Endothelial cell of umbilical vein (primary cell): ENCODE results near the gene ICA1L. TPM values are rescaled to one million over a fixed set of nuclear protein-coding genes. Genes with fewer than 3 reads are reported as not detected.

Experiments used
- BruUV-seq: library from RNA; stranded (reverse); fragments of 400-500 nt; replicated peaks from 2 replicates; lab custom pipeline; 2021; lab: Mats Ljungman, UMichigan
- CTCF ChIA-PET: fragments of 300-600, 350-600 bp; sonication (Branson Sonifier 250); formaldehyde crosslinking; loops from one replicate; lab custom pipeline; 2021; ENCODE audit warnings: antibody characterized with exemption, inconsistent platforms; lab: Charles Lee
- POLR2A ChIA-PET: fragments of 300-600, 350-600 bp; sonication (Branson Sonifier 250); formaldehyde crosslinking; loops from one replicate; lab custom pipeline; 2021; ENCODE audit warnings: antibody characterized with exemption, inconsistent platforms; lab: Charles Lee
- DNase-seq: peaks from one replicate; pipeline ENCODE4 v3.0.0-alpha.2; 2011; ENCODE audit warnings: low read depth, low spot score
- FAIRE-seq: peaks from 2 replicates; lab custom pipeline; 2011; peaks lifted over from hg19 to GRCh38; lab: Jason Lieb, UNC
- H2AFZ ChIP-seq: 2 replicates; pipeline ENCODE4 v1.6.0; 2012; ENCODE audit warnings: low read depth, low read length, control low read depth, inconsistent platforms
- H3K27ac ChIP-seq: 2 replicates; pipeline ENCODE4 v1.5.1; 2011; ENCODE audit warnings: low read depth, mild to moderate bottlenecking, control low read depth, low read length, moderate library complexity; ENCODE audit not compliant: insufficient read depth
- H3K27me3 ChIP-seq, 2 experiments: 2 replicates each; pipeline versions ENCODE4 v1.6.0 to v1.6.1; 2011; ENCODE audit warnings: low read length in 2 of 2, mixed read lengths in 1 of 2; ENCODE audit not compliant: control insufficient read depth in 2 of 2, insufficient read depth in 2 of 2
- H3K36me3 ChIP-seq, 2 experiments: 2 replicates in 1 of 2; 3 replicates in 1 of 2; pipeline ENCODE4 v1.5.1; 2011; ENCODE audit warnings: low read length in 2 of 2, mild to moderate bottlenecking in 1 of 2, moderate library complexity in 1 of 2; ENCODE audit not compliant: control insufficient read depth in 2 of 2, insufficient read depth in 2 of 2; ENCODE audit errors: extremely low read depth in 1 of 2
- H3K4me1 ChIP-seq: 3 replicates; pipeline ENCODE4 v1.5.1; 2011; ENCODE audit warnings: mild to moderate bottlenecking, low read length; ENCODE audit not compliant: control insufficient read depth, insufficient read depth; ENCODE audit errors: extremely low read depth
- H3K4me2 ChIP-seq: 2 replicates; pipeline ENCODE4 v1.6.1; 2011; ENCODE audit warnings: low read length, control low read depth, mixed read lengths; ENCODE audit not compliant: insufficient read depth
- H3K4me3 ChIP-seq, 3 experiments: fragments of 200-600 bp in 1 of 3; sonication (generic), shearing (Covaris generic) in 1 of 3; replicated peaks in 1 of 3; 2 replicates each; pipeline ENCODE4 v1.5.1; 2011 to 2016; ENCODE audit warnings: control low read depth in 3 of 3, low read length in 3 of 3, mild to moderate bottlenecking in 2 of 3, inconsistent platforms in 1 of 3, low read depth in 1 of 3, moderate library complexity in 1 of 3; ENCODE audit not compliant: insufficient read depth in 1 of 3
- H3K79me2 ChIP-seq: 2 replicates; pipeline ENCODE4 v1.6.0; 2012; ENCODE audit warnings: low read length, inconsistent platforms; ENCODE audit not compliant: control insufficient read depth, insufficient read depth
- H3K9ac ChIP-seq: replicated peaks from 2 replicates; pipeline ENCODE3; 2011; ENCODE audit warnings: low read length, control low read depth; ENCODE audit not compliant: insufficient read depth; ENCODE audit errors: extremely low read depth
- H3K9me1 ChIP-seq: replicated peaks from 3 replicates; pipeline ENCODE4 v1.6.0; 2011; ENCODE audit warnings: mild to moderate bottlenecking, low read length; ENCODE audit not compliant: control insufficient read depth, insufficient read depth; ENCODE audit errors: extremely low read depth
- H3K9me3 ChIP-seq: replicated peaks from 2 replicates; pipeline ENCODE4 v1.5.1; 2012; ENCODE audit warnings: low read length, inconsistent platforms; ENCODE audit not compliant: control insufficient read depth, insufficient read depth
- H4K20me1 ChIP-seq: replicated peaks from 2 replicates; pipeline ENCODE3; 2011; ENCODE audit warnings: mild to moderate bottlenecking, low read length; ENCODE audit not compliant: control insufficient read depth, insufficient read depth; ENCODE audit errors: extremely low read depth
- EZH2 ChIP-seq: IDR thresholded peaks from 2 replicates; pipeline ENCODE4 v1.6.1; 2012; ENCODE audit warnings: borderline replicate concordance, low read depth, mild to moderate bottlenecking, moderate library complexity, low read length, inconsistent platforms; ENCODE audit not compliant: severe bottlenecking
- FOS ChIP-seq: IDR thresholded peaks from 2 replicates; pipeline ENCODE4 v1.6.1; 2011; ENCODE audit warnings: mild to moderate bottlenecking, low read length, moderate library complexity, borderline replicate concordance; ENCODE audit not compliant: insufficient read depth
- GATA2 ChIP-seq: IDR thresholded peaks from 2 replicates; pipeline ENCODE4 v1.7.0; 2011; ENCODE audit warnings: low read depth, mild to moderate bottlenecking, moderate library complexity, mixed read lengths, low read length; ENCODE audit not compliant: insufficient read length, insufficient read depth
- JUN ChIP-seq: IDR thresholded peaks from 2 replicates; pipeline ENCODE4 v1.6.1; 2011; ENCODE audit warnings: borderline replicate concordance, low read depth; ENCODE audit not compliant: insufficient read length, insufficient read depth
- MYC ChIP-seq: IDR thresholded peaks from one replicate; pipeline ENCODE4 v1.6.1; 2011; ENCODE audit warnings: mild to moderate bottlenecking, low read depth, low read length
- POLR2A ChIP-seq: IDR thresholded peaks from 2 replicates; pipeline ENCODE4 v1.6.1; 2012; ENCODE audit warnings: low read depth, mild to moderate bottlenecking, control low read depth, low read length
- POLR2AphosphoS5 ChIP-seq: IDR thresholded peaks from 2 replicates; pipeline ENCODE4 v1.6.1; 2012; ENCODE audit warnings: low read depth, mild to moderate bottlenecking, control low read depth, low read length, moderate library complexity; ENCODE audit not compliant: insufficient read depth
- dilution Hi-C: fragments of 300-500 bp; cut with MboI; formaldehyde crosslinking; loops from one replicate; pipeline ENCODE4 v1.15.0; 2019; ENCODE audit warnings: low sequenced_read_pairs; ENCODE audit not compliant: extremely low pct_ligation_motif_present
- intact Hi-C: fragments of 100-400 bp; cut with micrococcal nuclease; formaldehyde crosslinking; loops from one replicate; pipeline ENCODE4 v1.10.0; 2022
- polyA plus RNA-seq, 4 experiments: library from polyadenylated mRNA; depleted of rRNA in 3 of 4; stranded (reverse) in 3 of 4; unstranded in 1 of 4; fragments of >200 nt; gene quantifications; 2 replicates each; pipeline versions ENCODE4 v1.2.1 to v1.2.3, GENCODE V29; 2011 to 2012; ENCODE audit warnings: missing spikeins in 1 of 4
- total RNA-seq: library from RNA; stranded (reverse); gene quantifications from 2 replicates; pipeline ENCODE4 v1.2.3, GENCODE V29; 2021
- TF ChIP-seq, protein P1 (sequence below): IDR thresholded peaks from 2 replicates; pipeline ENCODE4 v1.6.1; 2011; ENCODE audit not compliant: insufficient read depth, insufficient read length
- TF ChIP-seq, protein P2 (sequence below), 2 donors: IDR thresholded peaks; 1 replicate in 1 of 2; 2 replicates in 1 of 2; pipeline ENCODE4 v1.5.1; 2011; ENCODE audit warnings: low read length in 2 of 2, mild to moderate bottlenecking in 2 of 2, moderate library complexity in 2 of 2, control low read depth in 1 of 2, inconsistent platforms in 1 of 2, low read depth in 1 of 2; ENCODE audit not compliant: insufficient read depth in 1 of 2; ENCODE audit errors: extremely low read depth in 1 of 2

ICA1L gene
- total and polyA plus RNA-seq, 2 donors (not counting 3 experiments of a cell fraction or from before 2014, with no cell fraction given), result 1.6 to 3.7 TPM

DNA sequence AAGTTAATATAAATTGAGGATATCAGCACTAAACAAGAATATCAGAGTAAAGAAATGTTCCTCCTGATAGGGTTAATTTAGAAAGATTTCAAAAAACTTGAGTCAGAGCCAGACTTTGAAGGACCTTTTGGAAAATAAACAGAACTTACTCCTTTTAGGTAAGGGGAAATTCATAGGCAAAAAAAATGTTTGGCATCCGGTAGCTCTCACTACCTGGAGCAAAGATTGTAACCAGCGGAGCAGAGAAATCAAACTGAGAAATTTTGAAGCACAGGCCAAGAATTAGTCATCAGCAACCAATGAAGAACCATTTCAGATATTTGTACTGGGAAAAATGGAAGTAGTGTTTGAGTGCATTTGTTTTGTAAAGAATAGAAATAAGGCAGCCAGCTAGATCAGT, 113.0 kb downstream of the ICA1L start:
- Histone ChIP-seq H3K4me2 (no peak overlapping the region), H3K4me3 (no peak overlapping the region), H3K9ac (no peak overlapping the region), H3K4me1 (no peaks in the 10 kb centered on the region), H3K36me3 (no peaks in the 10 kb centered on the region), H3K79me2 (no peaks in the 10 kb centered on the region), H3K9me1 (no peaks in the 10 kb centered on the region), H3K9me3 (no peaks in the 10 kb centered on the region), H3K27ac (no peak overlapping the region), H3K27me3 (no peaks in the 10 kb centered on the region), H4K20me1 (no peaks in the 10 kb centered on the region), H2AFZ (no peak overlapping the region)
- ChIA-PET POLR2A (no interaction called here), CTCF (interaction anchor here (1.2 to 1.8 kb wide), 3 partner anchors 10 to 112 kb away, joined by 3 to 5 read pairs (median 3); no protein-coding TSS in a partner anchor)
- DNase-seq (no peak), FAIRE-seq (no peak)
- intact Hi-C loops (no loop called here), dilution Hi-C loops (no loop called here)
- TF ChIP-seq POLR2A, result no peak
- TF ChIP-seq, protein P1, sequence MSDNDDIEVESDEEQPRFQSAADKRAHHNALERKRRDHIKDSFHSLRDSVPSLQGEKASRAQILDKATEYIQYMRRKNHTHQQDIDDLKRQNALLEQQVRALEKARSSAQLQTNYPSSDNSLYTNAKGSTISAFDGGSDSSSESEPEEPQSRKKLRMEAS, result no peak
- no peak for TF ChIP-seq POLR2AphosphoS5
- TF ChIP-seq, protein P2, sequence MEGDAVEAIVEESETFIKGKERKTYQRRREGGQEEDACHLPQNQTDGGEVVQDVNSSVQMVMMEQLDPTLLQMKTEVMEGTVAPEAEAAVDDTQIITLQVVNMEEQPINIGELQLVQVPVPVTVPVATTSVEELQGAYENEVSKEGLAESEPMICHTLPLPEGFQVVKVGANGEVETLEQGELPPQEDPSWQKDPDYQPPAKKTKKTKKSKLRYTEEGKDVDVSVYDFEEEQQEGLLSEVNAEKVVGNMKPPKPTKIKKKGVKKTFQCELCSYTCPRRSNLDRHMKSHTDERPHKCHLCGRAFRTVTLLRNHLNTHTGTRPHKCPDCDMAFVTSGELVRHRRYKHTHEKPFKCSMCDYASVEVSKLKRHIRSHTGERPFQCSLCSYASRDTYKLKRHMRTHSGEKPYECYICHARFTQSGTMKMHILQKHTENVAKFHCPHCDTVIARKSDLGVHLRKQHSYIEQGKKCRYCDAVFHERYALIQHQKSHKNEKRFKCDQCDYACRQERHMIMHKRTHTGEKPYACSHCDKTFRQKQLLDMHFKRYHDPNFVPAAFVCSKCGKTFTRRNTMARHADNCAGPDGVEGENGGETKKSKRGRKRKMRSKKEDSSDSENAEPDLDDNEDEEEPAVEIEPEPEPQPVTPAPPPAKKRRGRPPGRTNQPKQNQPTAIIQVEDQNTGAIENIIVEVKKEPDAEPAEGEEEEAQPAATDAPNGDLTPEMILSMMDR (IDR thresholded peaks at IDR 0.05; ENCODE audit: extremely low read depth in 1 of 2, insufficient read depth in 1 of 2, low read depth in 1 of 2, low read length in 2 of 2), result no peak
- no peak for TF ChIP-seq EZH2
- TF ChIP-seq GATA2, result no peak
- TF ChIP-seq JUN, result no peak
- TF ChIP-seq MYC, result no peak
- no peak for TF ChIP-seq FOS
- no TSS peak for BruUV-seq
